Mesendoderm (in vitro differentiated cells): ENCODE data around the gene TSPAN14.

Experiments used
- DNase-seq: peaks from one replicate; pipeline ENCODE4 v3.0.0; 2013
- H2AK5ac ChIP-seq: 2 replicates; pipeline ENCODE4 v1.6.1; 2013; ENCODE audit warnings: low read length, inconsistent platforms
- H2BK120ac ChIP-seq: 2 replicates; pipeline ENCODE4 v1.6.1; 2013; ENCODE audit warnings: low read depth, mild to moderate bottlenecking, low read length, moderate library complexity, mixed read lengths
- H2BK15ac ChIP-seq: replicated peaks from 2 replicates; pipeline ENCODE4 v1.6.1; 2013; ENCODE audit warnings: low read depth, mild to moderate bottlenecking, moderate library complexity
- H2BK5ac ChIP-seq: 2 replicates; pipeline ENCODE4 v1.6.1; 2013; ENCODE audit warnings: low read length, inconsistent platforms
- H3K18ac ChIP-seq: 2 replicates; pipeline ENCODE4 v1.6.1; 2013; ENCODE audit warnings: mild to moderate bottlenecking, low read length, mixed read lengths
- H3K23ac ChIP-seq: one replicate; pipeline ENCODE4 v1.6.1; 2013; ENCODE audit warnings: low read length
- H3K27ac ChIP-seq: 2 replicates; pipeline ENCODE4 v1.5.1; 2013; ENCODE audit warnings: low read depth, mild to moderate bottlenecking, inconsistent platforms, low read length, moderate library complexity
- H3K27me3 ChIP-seq: 2 replicates; pipeline ENCODE4 v1.6.1; 2013; ENCODE audit warnings: low read length, control low read depth, mild to moderate bottlenecking, inconsistent platforms; ENCODE audit not compliant: insufficient read depth, poor library complexity
- H3K36me3 ChIP-seq: 2 replicates; pipeline ENCODE4 v1.6.1; 2013; ENCODE audit warnings: low read length, inconsistent platforms; ENCODE audit not compliant: control insufficient read depth, insufficient read depth
- H3K4ac ChIP-seq: one replicate; pipeline ENCODE4 v1.6.1; 2013; ENCODE audit warnings: low read depth, mild to moderate bottlenecking, low read length, moderate library complexity
- H3K4me1 ChIP-seq: 2 replicates; pipeline ENCODE4 v1.6.1; 2013; ENCODE audit warnings: low read depth, low read length, inconsistent platforms; ENCODE audit not compliant: control insufficient read depth
- H3K4me2 ChIP-seq: 2 replicates; pipeline ENCODE4 v1.6.1; 2013; ENCODE audit warnings: low read length
- H3K4me3 ChIP-seq: 2 replicates; pipeline ENCODE4 v1.5.1; 2013; ENCODE audit warnings: mild to moderate bottlenecking, low read length
- H3K56ac ChIP-seq: one replicate; pipeline ENCODE4 v1.6.1; 2013; ENCODE audit warnings: low read length
- H3K79me1 ChIP-seq: 2 replicates; pipeline ENCODE4 v1.6.1; 2013; ENCODE audit warnings: low read length, inconsistent platforms
- H3K79me2 ChIP-seq: 2 replicates; pipeline ENCODE4 v1.6.1; 2013; ENCODE audit warnings: mild to moderate bottlenecking, low read length; ENCODE audit not compliant: control insufficient read depth, insufficient read depth
- H3K9ac ChIP-seq: 2 replicates; pipeline ENCODE4 v1.6.1; 2013; ENCODE audit warnings: low read length, inconsistent platforms
- H4K5ac ChIP-seq: one replicate; pipeline ENCODE4 v1.6.1; 2013; ENCODE audit warnings: low read length
- H4K8ac ChIP-seq: one replicate; pipeline ENCODE4 v1.6.1; 2013; ENCODE audit warnings: low read depth, mild to moderate bottlenecking, control low read depth, low read length, moderate library complexity
- WGBS: extraction: QIAGEN DNeasy Blood & Tissue Kit; methylation state at CpG from one replicate; pipeline ENCODE4 v1.1.7; 2013; ENCODE audit warnings: low lambda C conversion rate, missing lambda C conversion rate; ENCODE audit not compliant: insufficient coverage; ENCODE audit errors: extremely low coverage; 5-methylcytosine and 5-hydroxymethylcytosine counted together

Gene TSPAN14

DNA sequence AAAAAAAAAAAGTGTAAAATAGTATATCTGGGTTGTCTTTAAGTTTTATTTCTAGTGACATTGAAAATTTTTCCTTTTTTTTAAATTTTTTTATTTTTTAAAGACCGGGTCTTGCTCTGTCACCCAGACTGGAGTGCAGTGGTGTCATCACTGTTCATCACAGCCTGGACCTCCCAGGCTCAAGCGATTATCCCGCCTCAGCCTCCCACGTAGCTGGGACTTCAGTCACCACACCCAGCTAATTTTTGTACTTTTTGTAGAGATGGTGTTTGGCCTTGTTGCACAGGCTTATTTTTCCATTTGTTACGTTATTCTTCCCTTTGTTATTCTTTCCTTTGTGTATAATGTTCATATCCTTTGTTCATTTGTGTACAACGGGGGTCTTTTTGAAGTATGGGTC is 30.1 kb downstream of the TSPAN14 start:
- Histone ChIP-seq H3K56ac (no peak overlapping the region), H3K23ac (no peak overlapping the region), H3K27me3 (no peaks in the 10 kb centered on the region), H3K79me1 (peaks cover 40% of the 10 kb centered on the region), H3K4ac (no peak overlapping the region), H3K9ac (no peak overlapping the region), H2BK5ac (no peak overlapping the region), H2BK15ac (no peak overlapping the region), H4K8ac (no peak overlapping the region), H2AK5ac (no peak overlapping the region), H3K79me2 (peaks cover 51% of the 10 kb centered on the region), H2BK120ac (no peak overlapping the region), H3K18ac (no peak overlapping the region), H4K5ac (no peak overlapping the region), H3K4me1 (peaks cover 16% of the 10 kb centered on the region), H3K36me3 (no peaks in the 10 kb centered on the region), H3K4me3 (no peak overlapping the region), H3K4me2 (no peak overlapping the region), H3K27ac (no peak overlapping the region)
- DNase-seq: no peak
- no CpG with 5 or more reads among the region's 6 CpGs for WGBS

DNA sequence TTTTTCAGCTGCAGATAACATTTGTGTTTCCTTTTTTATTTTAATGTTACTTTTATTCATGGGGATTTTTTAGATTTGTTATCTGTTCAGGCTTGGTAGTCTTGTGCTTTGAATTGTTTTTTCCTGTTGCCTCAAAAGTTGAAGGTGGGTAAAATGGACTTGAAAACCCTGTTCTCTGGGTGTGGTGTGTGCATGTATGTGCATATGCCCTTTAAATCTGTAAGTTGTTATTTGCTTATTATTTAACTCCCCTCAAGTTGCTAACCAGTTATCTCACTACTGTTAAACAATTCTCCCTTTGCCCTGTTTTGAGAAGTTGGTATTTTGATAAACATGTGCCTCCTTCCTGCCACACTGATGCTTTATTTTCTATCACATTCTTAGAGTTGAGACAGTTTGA is 30.6 kb downstream of the TSPAN14 start:
- H4K8ac ChIP-seq: no peak overlapping the region
- peaks cover 44% of the 10 kb centered on the region for H3K79me1 ChIP-seq
- no peak overlapping the region for H2AK5ac ChIP-seq
- DNase-seq: no peak
- peaks cover 16% of the 10 kb centered on the region for H3K4me1 ChIP-seq
- no peak overlapping the region for H2BK15ac ChIP-seq
- H3K36me3 ChIP-seq: no peaks in the 10 kb centered on the region
- H3K4me3 ChIP-seq: no peak overlapping the region
- H3K27ac ChIP-seq: no peak overlapping the region
- H3K4me2 ChIP-seq: no peak overlapping the region
- no peak overlapping the region for H2BK120ac ChIP-seq
- no peak overlapping the region for H3K4ac ChIP-seq
- no peak overlapping the region for H3K9ac ChIP-seq
- no peak overlapping the region for H4K5ac ChIP-seq
- no peaks in the 10 kb centered on the region for H3K27me3 ChIP-seq
- H3K18ac ChIP-seq: no peak overlapping the region
- H3K79me2 ChIP-seq: peaks cover 53% of the 10 kb centered on the region
- H3K56ac ChIP-seq: no peak overlapping the region
- no peak overlapping the region for H2BK5ac ChIP-seq
- H3K23ac ChIP-seq: no peak overlapping the region

DNA sequence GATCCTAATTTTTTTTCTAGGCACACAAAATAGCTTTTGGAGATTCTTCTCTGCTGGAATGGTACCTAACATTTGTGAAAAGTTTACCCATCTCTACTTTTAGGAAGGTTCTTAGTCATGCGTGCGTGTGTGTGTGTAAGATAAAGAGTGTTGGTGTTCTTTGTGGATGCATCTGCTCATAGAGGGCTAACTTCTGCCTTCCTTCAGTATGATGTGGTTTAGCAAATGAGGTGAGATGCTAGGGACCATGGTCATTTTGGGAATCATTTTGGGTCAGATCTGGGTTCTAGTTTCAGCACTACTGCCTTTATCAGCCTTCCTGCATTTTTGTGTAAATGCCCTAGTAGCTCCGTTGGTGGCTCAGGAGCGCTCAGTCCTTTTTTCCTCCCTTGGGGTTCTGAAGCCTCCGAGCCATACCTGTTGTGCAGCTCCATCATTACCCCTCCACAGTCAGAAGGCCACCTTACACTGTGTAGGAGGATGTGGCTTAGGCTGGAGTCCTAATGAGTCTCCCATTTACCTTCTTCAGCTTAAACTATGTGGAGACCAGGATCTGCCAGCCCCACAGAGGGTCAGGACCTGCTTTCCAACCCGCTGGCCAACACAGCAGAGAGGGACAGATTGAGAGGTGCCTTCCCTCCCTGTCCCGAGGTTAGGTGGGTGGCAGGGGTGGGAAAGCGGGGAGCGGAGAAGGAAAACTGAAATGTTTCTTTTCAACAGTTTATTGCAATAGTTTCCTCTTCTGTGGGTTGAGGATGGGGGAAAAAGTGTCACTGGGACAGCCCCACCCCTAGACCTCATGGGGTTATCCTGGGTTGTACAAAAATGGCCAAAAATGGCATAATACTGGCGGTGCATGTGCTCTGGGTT is 31.2 kb downstream of the TSPAN14 start:
- no peak overlapping the region for H3K4ac ChIP-seq

DNA sequence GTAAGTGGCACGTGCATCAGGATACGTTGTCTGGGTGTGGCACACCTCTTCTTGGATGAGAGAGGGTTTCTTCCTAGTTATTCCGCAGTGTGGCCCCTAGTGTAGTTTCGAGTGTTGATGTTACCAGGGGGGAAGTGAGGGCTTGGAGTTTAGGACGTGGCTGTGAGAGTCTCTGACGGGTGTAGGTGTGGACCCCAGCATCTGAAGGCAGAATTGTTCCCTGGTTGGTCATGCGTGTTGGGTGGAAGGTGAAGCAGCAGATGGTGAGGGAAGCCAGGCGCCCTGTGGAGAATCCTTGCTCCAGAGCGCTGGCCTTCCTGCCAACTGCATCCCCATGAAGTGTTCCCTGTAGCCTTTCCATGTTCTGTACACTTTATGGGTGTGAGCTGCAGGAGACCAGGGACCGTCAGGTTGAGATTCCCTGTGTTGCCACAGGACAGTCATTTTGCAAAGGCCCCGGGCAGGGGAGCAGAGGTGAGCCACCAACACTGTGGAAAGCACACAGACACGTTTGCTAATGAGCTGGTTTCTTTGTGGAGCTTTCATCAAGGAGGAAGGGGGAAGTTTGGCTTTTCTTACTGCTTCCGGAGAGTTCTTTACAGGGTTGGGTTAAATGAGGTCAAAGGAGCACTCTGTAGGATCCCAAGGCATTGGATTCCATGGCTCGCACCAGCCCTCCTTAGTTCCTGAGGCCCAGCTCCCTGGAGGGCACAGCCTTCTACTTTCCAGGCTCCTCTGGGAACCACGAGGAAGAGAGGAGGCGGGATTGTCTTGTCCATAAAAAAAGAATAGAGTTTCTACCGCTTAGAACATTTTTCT is 32.0 kb downstream of the TSPAN14 start:
- no peaks in the 10 kb centered on the region for H3K36me3 ChIP-seq
- no peak overlapping the region for H3K9ac ChIP-seq
- H3K56ac ChIP-seq: peak overlapping the region; percentile 30
- no CpG with 5 or more reads among the region's 17 CpGs for WGBS
- H3K27ac ChIP-seq: no peak overlapping the region
- no peak overlapping the region for H3K23ac ChIP-seq
- H3K4me1 ChIP-seq: peaks cover 16% of the 10 kb centered on the region
- no peak overlapping the region for H3K4me3 ChIP-seq
- H2BK120ac ChIP-seq: no peak overlapping the region
- no peak overlapping the region for H2BK5ac ChIP-seq
- H3K79me1 ChIP-seq: peaks cover 53% of the 10 kb centered on the region
- H3K27me3 ChIP-seq: no peaks in the 10 kb centered on the region
- H2BK15ac ChIP-seq: no peak overlapping the region
- no peak overlapping the region for H3K18ac ChIP-seq
- H3K79me2 ChIP-seq: peaks cover 53% of the 10 kb centered on the region
- H4K8ac ChIP-seq: no peak overlapping the region
- no peak overlapping the region for H4K5ac ChIP-seq
- no peak overlapping the region for H2AK5ac ChIP-seq
- no peak overlapping the region for H3K4ac ChIP-seq
- no peak for DNase-seq
- no peak overlapping the region for H3K4me2 ChIP-seq

More for the DNA sequence above, 31.2 kb downstream of the TSPAN14 start:
- no peak overlapping the region for H3K23ac ChIP-seq
- no peak overlapping the region for H4K5ac ChIP-seq
- H3K36me3 ChIP-seq: no peaks in the 10 kb centered on the region
- no peak for DNase-seq
- H3K4me3 ChIP-seq: no peak overlapping the region
- H3K79me2 ChIP-seq: peaks cover 56% of the 10 kb centered on the region
- no peak overlapping the region for H3K4me2 ChIP-seq
- no peak overlapping the region for H3K27ac ChIP-seq
- no peak overlapping the region for H2BK120ac ChIP-seq
- H3K4me1 ChIP-seq: peaks cover 16% of the 10 kb centered on the region
- H4K8ac ChIP-seq: no peak overlapping the region
- no peak overlapping the region for H2BK5ac ChIP-seq
- no peak overlapping the region for H2BK15ac ChIP-seq
- peaks cover 47% of the 10 kb centered on the region for H3K79me1 ChIP-seq
- H3K9ac ChIP-seq: no peak overlapping the region
- peak overlapping the region; percentile 5 for H3K56ac ChIP-seq
- H3K27me3 ChIP-seq: no peaks in the 10 kb centered on the region
- H3K18ac ChIP-seq: no peak overlapping the region
- no peak overlapping the region for H2AK5ac ChIP-seq
- WGBS: no CpG with 5 or more reads among the region's 10 CpGs

DNA sequence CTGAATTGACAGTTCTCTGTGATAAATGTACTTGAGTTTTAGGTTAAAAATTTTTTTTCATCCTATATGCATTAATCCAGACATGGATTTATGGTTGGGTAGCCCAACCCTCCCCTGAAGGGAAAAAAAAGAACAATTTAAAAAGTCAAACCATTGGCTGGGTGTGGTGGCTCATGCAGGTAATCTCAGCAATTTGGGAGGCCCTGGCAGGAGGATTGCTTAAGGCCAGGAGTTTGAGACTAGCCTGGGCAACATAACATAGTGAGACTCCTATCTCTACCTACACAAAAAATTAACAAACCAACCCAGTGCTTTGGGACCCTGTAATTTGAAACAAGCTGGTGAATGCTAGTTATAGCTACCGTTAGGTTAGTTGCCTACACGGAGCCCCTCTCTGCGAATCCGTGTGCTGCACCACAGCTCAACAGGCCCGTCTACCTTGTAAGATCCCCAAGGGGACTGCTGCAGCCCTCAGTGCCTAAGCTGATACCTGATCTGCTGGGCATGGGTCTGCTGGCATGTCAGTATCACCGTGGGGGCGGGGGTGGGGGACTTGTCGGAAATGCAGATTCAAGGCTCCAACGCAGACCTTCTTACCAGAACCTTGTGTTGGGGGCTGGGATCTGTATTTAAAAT is 32.8 kb downstream of the TSPAN14 start:
- Histone ChIP-seq H3K4me3 (no peak overlapping the region), H2BK120ac (no peak overlapping the region), H3K36me3 (peaks cover 1% of the 10 kb centered on the region), H3K4me1 (peaks cover 16% of the 10 kb centered on the region), H4K5ac (no peak overlapping the region), H3K18ac (no peak overlapping the region), H3K79me1 (peaks cover 56% of the 10 kb centered on the region), H2BK5ac (no peak overlapping the region), H3K23ac (no peak overlapping the region), H3K4me2 (no peak overlapping the region), H3K79me2 (peaks cover 52% of the 10 kb centered on the region), H2AK5ac (no peak overlapping the region), H3K27ac (no peak overlapping the region), H3K27me3 (no peaks in the 10 kb centered on the region), H4K8ac (no peak overlapping the region), H3K4ac (no peak overlapping the region), H2BK15ac (no peak overlapping the region), H3K9ac (no peak overlapping the region), H3K56ac (no peak overlapping the region)
- no CpG with 5 or more reads among the region's 9 CpGs for WGBS
- DNase-seq: no peak
